NCI-H1092 (cell line): ENCODE results near the gene MAPKAPK5.
"Not testable (repeated sequence)": the region's sequence is repeated elsewhere in the genome, so short reads cannot be mapped to it uniquely, and the experiment has no call there.

Experiments
- DNase-seq: peaks from one replicate; lab custom pipeline; 2025; lab: John Stamatoyannopoulos, UW

Gene MAPKAPK5, protein sequence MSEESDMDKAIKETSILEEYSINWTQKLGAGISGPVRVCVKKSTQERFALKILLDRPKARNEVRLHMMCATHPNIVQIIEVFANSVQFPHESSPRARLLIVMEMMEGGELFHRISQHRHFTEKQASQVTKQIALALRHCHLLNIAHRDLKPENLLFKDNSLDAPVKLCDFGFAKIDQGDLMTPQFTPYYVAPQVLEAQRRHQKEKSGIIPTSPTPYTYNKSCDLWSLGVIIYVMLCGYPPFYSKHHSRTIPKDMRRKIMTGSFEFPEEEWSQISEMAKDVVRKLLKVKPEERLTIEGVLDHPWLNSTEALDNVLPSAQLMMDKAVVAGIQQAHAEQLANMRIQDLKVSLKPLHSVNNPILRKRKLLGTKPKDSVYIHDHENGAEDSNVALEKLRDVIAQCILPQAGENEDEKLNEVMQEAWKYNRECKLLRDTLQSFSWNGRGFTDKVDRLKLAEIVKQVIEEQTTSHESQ

DNA sequence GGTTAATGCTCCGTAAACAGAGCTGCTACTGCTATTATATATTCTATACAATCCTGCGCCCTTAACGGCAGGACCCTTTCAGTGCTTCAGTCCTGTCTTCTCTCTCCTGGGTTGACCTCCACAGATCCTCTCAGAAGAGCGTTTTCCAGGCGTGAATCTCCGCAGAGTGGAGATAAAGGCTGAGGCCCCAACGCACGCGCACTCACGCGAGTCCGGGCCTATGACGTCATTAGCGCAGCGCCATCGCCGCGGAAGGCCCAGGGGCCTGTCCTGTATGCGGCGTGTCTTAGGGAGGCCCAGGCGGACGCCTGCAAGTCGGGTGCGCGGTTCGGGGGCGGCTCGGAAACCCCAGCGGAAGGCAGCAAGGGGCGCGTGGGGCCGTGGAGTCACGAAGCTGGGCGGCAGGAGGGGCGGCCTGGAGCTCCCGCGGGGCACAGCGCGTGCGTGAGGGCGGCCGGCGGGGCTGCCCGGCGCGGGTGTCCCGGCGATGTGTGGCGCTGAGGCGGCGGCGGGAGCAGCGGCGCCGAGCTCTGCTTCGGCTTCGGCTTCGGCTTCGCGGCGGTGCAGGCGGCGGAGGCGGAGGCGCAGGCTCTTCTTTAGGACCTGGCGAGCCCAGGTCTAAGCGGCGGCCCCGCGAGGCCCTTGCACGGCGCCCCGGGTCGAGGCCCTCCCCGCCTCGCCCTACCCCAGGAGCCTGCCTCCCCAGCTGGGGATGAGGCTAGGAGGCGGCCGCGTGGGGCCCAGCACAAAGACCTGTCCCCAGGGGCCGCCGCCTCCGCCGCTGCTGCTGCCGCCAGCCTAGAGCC, at the start of gene MAPKAPK5:
Gene MAPKAPK5 (plus strand): TSS at position 479 of the 806 bp plus-strand sequence. CDS start 506 bp downstream, outside the sequence.
- peak; percentile 85 for DNase-seq

GRCh38 chr12:111792856-111793235, 49.2 kb upstream of the MAPKAPK5 start:
- no peak for DNase-seq

- no peak for DNase-seq
These were observed 43.8 kb upstream of the MAPKAPK5 start for GRCh38 chr12:111798182-111798581.

DNA sequence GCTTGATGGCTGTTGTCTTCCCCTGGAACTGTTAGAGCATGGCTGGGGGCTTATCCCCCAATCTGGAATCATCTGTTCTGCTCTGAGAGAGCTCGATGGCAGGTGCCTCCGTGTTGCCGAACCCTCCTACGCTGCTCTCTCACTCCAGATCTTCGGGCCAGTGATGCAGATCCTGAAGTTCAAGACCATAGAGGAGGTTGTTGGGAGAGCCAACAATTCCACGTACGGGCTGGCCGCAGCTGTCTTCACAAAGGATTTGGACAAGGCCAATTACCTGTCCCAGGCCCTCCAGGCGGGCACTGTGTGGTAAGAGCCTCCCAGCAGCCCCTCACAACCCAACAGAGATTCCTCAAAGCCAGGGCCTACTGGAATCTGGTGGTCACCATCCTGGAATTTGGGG, 42.3 kb upstream of the MAPKAPK5 start:
- no peak for DNase-seq

GRCh38 chr12:111803038-111803626, 38.9 kb upstream of the MAPKAPK5 start:
- no peak for DNase-seq

DNA sequence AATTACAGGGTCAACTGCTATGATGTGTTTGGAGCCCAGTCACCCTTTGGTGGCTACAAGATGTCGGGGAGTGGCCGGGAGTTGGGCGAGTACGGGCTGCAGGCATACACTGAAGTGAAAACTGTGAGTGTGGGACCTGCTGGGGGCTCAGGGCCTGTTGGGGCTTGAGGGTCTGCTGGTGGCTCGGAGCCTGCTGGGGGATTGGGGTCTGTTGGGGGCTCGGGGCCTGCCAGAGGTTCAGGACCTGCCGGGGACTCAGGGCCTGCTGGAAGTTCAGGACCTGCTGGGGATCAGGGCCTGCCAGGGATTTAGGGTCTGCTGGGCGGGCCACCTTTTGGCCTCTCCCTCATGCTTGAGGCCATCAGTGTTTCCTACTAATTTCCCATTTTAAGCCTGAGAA, 38.2 kb upstream of the MAPKAPK5 start:
- DNase-seq, result no peak

DNA sequence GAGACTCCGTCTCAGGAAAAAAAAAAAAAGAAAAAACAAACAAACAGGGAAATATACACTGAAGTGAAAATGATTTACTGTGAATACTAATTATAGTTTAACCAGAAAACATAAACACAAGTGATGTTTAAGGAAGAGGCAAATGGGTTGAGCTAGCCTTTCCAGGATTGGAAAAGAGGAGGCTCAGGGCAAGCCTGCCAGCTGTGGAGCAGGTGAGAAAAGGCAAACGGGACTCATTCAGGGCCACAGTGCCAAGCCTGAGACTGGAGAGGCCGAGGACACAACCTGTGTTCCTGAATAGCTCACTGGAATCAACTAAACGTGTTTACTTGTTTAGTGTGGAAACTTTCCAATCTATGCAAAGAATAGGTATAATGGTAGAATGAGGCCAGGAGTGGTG, 35.7 kb upstream of the MAPKAPK5 start:
- DNase-seq, result no peak

- DNase-seq, result no peak
These were observed 34.8 kb upstream of the MAPKAPK5 start for GRCh38 chr12:111807232-111807631.

DNA sequence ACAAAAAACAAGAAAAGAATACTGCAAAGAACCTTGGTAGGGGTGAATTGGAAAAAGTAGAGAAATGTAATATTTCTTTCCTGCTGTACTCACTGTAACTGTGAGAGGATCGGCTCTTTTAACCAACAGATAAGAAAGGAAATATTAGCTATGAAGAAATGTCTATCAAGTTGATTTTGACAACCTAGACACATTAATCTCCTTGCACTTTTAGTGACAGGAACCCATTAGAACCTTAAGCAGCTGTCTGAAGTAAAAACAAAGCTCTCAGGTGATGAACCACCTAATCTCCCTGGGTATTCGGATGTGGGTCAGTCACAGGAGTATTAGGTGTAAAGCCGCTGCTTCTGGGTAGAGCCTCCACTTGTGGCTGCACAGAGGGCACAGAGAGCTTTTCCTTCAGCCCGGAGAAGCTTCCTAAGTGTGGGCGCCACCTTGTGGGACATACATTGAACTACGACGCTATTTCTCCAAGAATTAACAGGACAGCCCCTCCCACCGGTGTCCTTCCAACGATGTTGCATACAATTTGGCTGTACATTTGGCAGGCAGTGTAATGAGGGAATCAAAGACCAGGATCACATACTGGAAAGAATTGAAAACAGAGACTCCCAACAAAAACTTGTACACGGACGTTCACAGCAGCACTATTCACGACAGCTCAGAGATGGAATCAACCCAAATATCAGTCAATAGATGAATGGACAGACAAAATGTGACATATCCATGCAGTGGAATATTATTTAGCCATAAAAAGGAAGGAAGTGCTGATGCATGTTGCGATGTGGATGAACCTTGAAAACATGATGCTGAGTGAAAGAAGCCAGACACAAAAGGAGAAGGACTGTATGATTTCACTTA, 28.9 kb upstream of the MAPKAPK5 start:
- peak; percentile 54 for DNase-seq

DNA sequence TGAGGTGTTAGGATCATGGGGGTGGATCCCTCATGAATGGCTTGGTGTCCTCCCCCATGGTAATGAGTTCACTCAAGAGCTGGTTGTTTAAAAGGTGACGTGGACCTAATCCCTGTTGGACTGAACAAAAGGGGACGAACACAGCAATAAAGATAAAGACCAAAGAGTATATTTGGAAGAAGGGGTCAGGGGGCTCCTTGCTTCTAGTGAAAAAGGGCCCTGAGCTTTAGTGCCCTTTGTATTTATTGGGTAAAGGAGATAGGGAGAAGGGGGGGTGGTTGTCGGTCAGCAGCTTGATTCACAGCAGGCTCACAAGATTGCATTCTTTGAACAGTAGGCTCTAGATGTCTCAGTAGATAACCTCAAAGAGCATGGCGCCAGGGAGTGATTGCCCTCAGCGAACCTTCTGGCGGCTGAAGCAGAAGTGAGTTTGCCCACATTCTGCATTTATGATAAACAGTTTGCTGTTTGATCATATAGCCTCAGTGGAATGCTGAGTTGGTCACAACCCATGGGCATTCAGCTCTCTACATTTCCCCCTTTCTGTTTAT, 25.9 kb upstream of the MAPKAPK5 start:
- DNase-seq, result no peak

- DNase-seq, result not testable (repeated sequence)
These were observed 25.1 kb upstream of the MAPKAPK5 start for GRCh38 chr12:111816898-111817297.

- DNase-seq, result no peak
These were observed 23.7 kb upstream of the MAPKAPK5 start for GRCh38 chr12:111818340-111818739.

DNA sequence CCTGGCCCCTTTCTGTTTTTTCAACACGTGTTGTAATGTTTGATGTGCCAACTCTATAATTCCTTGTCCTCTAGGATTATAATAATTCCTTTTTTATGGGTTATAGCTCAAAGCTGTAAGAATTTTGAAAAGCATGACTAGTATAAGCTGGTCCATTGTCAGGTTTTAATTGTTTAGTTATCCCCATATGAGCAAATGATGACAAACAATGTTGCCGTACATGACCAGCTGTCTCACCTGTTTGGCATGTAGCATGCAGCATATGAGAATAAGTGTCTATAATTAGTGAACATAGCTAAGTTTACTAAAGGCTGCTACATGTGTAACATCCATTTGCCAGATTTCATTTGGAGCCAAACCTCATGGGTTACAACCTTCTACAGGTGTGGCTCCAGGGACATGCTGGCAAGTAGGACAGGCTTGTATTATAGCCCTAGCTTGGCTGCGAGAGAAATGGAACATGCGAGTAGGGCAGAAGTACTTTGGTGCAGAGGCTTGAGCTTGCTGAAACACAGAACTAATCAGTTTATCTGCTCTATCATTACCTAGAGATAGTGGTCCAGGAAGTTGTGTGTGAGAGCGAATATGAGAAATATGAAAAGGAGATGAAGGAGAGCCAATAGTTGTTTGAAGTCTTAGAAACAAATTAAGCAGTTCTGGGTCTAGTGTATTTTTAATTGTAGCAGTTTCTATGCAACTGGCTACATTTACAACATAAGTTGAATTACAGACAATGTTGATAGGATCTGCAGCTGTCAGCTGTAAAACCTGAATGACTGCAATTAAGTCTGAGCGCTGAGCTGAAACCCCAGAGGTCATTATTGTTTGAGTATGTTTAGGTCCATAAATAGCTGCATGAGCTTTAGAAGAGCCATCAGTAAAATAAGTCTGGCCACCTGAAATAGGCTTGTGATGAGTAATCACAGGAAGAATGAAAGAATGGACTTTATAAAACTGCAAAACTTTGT, 22.6 kb upstream of the MAPKAPK5 start:
- no peak for DNase-seq

GRCh38 chr12:111820828-111821227, 21.2 kb upstream of the MAPKAPK5 start:
- DNase-seq, result not testable (repeated sequence)

- DNase-seq, result no peak
These were observed 19.1 kb upstream of the MAPKAPK5 start for GRCh38 chr12:111822886-111823285.

DNA sequence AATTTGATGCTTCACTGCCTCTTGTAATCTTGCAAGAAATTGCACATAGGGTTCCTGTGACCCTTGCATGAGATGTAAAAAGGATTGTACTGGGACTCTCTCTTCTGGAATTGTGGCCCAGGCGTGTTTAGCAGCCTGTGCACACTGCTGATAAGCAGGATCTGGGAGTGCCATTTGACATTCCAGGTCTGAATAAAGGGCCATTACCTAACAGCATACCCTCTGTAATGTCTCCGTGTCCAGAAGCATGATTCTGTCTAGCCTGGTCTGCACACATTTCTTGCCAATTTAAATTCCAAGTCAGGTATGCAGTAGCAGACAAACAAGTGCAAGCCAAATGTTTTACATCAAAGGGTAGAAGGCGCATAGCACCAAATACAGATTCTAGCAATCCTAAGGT, 18.1 kb upstream of the MAPKAPK5 start:
- DNase-seq, result no peak

DNA sequence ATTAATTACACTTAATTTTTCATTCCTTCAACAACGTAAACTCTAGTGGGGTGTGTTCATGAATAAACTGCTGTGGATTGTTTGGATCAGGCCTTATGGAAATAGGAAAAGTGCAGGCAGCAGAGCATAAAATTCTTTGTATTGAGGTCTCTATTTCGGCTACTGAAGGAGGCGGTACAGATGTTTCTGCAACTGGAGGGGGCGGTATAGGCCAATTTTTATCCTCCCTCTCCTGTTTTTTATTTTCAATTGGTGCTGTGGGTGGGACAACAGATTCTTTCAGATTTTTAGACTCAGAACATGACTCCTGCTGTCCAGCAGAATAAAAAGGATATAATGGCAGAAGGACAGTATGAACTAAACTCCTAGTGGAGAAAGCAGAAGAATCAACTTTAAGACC, 17.7 kb upstream of the MAPKAPK5 start:
- not testable (repeated sequence) for DNase-seq

- no peak for DNase-seq
These were observed 16.5 kb upstream of the MAPKAPK5 start for GRCh38 chr12:111825509-111825908.

DNA sequence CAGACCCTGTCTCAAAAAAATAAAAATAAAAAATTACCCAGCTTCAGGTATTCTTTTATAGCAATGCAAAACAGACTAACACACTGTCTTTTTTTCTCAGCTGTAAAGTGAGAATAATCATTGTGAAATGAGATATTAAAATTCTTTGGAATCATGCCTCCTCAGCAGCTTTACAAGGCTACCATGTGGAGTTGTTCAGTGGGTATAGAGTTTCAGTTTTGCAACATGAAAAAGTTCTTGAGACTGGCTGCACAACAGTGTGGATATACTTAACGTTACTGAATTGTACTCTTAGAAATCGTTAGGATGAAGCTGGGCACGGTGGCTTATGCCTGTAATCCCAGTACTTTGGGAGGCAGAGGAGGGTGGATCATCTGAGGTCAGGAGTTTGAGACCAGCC, 15.7 kb upstream of the MAPKAPK5 start:
- no peak for DNase-seq

GRCh38 chr12:111826992-111827391, 15.0 kb upstream of the MAPKAPK5 start:
- no peak for DNase-seq
